Neuronal stem cell (in vitro differentiated cells): ENCODE results near the gene KPNA3.

ENCODE experiments used
- DNase-seq: peaks from one replicate; pipeline ENCODE4 v3.0.0-alpha.2; 2013; ENCODE audit warnings: low spot score
- H2AFZ ChIP-seq: one replicate; pipeline ENCODE4 v1.6.1; 2013; ENCODE audit warnings: mild to moderate bottlenecking, low read length, inconsistent platforms
- H2AK5ac ChIP-seq: 2 replicates; pipeline ENCODE4 v1.6.1; 2013; ENCODE audit warnings: low read depth, mild to moderate bottlenecking, inconsistent platforms, low read length, moderate library complexity, mixed read lengths
- H2BK120ac ChIP-seq: 2 replicates; pipeline ENCODE4 v1.6.1; 2013; ENCODE audit warnings: low read depth, mild to moderate bottlenecking, inconsistent platforms, low read length, moderate library complexity, mixed read lengths
- H2BK12ac ChIP-seq: one replicate; pipeline ENCODE4 v1.6.1; 2013; ENCODE audit warnings: low read length, inconsistent platforms
- H2BK15ac ChIP-seq: 2 replicates; pipeline ENCODE4 v1.6.1; 2013; ENCODE audit warnings: mild to moderate bottlenecking, low read length, inconsistent platforms, mixed read lengths
- H2BK5ac ChIP-seq: one replicate; pipeline ENCODE4 v1.6.1; 2013; ENCODE audit warnings: inconsistent platforms, mild to moderate bottlenecking, low read length, moderate library complexity
- H3K14ac ChIP-seq: one replicate; pipeline ENCODE4 v1.6.1; 2013; ENCODE audit warnings: low read length, inconsistent platforms
- H3K18ac ChIP-seq: 2 replicates; pipeline ENCODE4 v1.6.1; 2013; ENCODE audit warnings: low read length, inconsistent platforms
- H3K23ac ChIP-seq: 2 replicates; pipeline ENCODE4 v1.6.1; 2013; ENCODE audit warnings: low read depth, mild to moderate bottlenecking, mixed read lengths, low read length, inconsistent platforms; ENCODE audit not compliant: poor library complexity
- H3K27ac ChIP-seq: replicated peaks from 3 replicates; pipeline ENCODE4 v1.5.1; 2013; ENCODE audit warnings: low read length, inconsistent platforms
- H3K27me3 ChIP-seq, 3 experiments: 2 replicates each; pipeline ENCODE4 v1.6.1; 2013; ENCODE audit warnings: low read length in 3 of 3, mild to moderate bottlenecking in 2 of 3, inconsistent platforms in 1 of 3, low read depth in 1 of 3, mixed read lengths in 1 of 3, moderate library complexity in 1 of 3; ENCODE audit not compliant: control insufficient read depth in 3 of 3, insufficient read depth in 3 of 3
- H3K36me3 ChIP-seq, 2 donors: replicated peaks in 1 of 2; 2 replicates each; pipeline ENCODE4 v1.6.1; 2013; ENCODE audit warnings: low read length in 2 of 2; ENCODE audit not compliant: control insufficient read depth in 2 of 2, insufficient read depth in 2 of 2
- H3K4ac ChIP-seq: 2 replicates; pipeline ENCODE4 v1.6.1; 2013; ENCODE audit warnings: inconsistent platforms, mild to moderate bottlenecking, low read length, moderate library complexity
- H3K4me1 ChIP-seq, 2 donors: 1 replicate in 1 of 2; 2 replicates in 1 of 2; pipeline ENCODE4 v1.6.1; 2013; ENCODE audit warnings: low read length in 2 of 2, low read depth in 1 of 2; ENCODE audit not compliant: control insufficient read depth in 2 of 2, insufficient read depth in 1 of 2
- H3K4me2 ChIP-seq: one replicate; pipeline ENCODE4 v1.6.1; 2013; ENCODE audit warnings: mild to moderate bottlenecking, low read length, inconsistent platforms; ENCODE audit not compliant: insufficient read depth, poor library complexity, severe bottlenecking
- H3K4me3 ChIP-seq, 2 donors: 2 replicates each; pipeline ENCODE4 v1.5.1; 2013; ENCODE audit warnings: low read length in 2 of 2, mild to moderate bottlenecking in 2 of 2, inconsistent platforms in 1 of 2, moderate library complexity in 1 of 2
- H3K79me1 ChIP-seq: one replicate; pipeline ENCODE4 v1.6.1; 2013; ENCODE audit warnings: low read depth, mild to moderate bottlenecking, inconsistent platforms, low read length, moderate library complexity
- H3K9ac ChIP-seq: one replicate; pipeline ENCODE4 v1.6.1; 2013; ENCODE audit warnings: mild to moderate bottlenecking, low read depth, low read length, inconsistent platforms; ENCODE audit not compliant: poor library complexity
- H3K9me3 ChIP-seq, 2 donors: replicated peaks in 1 of 2; 2 replicates each; pipeline versions ENCODE3 to v1.6.1; 2013; ENCODE audit warnings: low read length in 2 of 2, mild to moderate bottlenecking in 2 of 2, inconsistent platforms in 1 of 2, low read depth in 1 of 2, mixed read lengths in 1 of 2, moderate library complexity in 1 of 2; ENCODE audit not compliant: control insufficient read depth in 2 of 2, insufficient read depth in 1 of 2
- H4K8ac ChIP-seq: one replicate; pipeline ENCODE4 v1.6.1; 2013; ENCODE audit warnings: low read depth, mild to moderate bottlenecking, inconsistent platforms, low read length, moderate library complexity
- H4K91ac ChIP-seq: one replicate; pipeline ENCODE4 v1.6.1; 2013; ENCODE audit warnings: low read length, low read depth, mild to moderate bottlenecking, inconsistent platforms; ENCODE audit not compliant: poor library complexity
- WGBS, 2 donors: extraction: QIAGEN DNeasy Blood & Tissue Kit; methylation state at CpG; one replicate each; pipeline ENCODE4 v1.1.7; 2013; ENCODE audit warnings: missing lambda C conversion rate in 2 of 2, mixed read lengths in 1 of 2; ENCODE audit not compliant: insufficient read length in 2 of 2, insufficient replicate concordance in 1 of 2; ENCODE audit errors: extremely low coverage in 2 of 2; 5-methylcytosine and 5-hydroxymethylcytosine counted together

Gene KPNA3

DNA sequence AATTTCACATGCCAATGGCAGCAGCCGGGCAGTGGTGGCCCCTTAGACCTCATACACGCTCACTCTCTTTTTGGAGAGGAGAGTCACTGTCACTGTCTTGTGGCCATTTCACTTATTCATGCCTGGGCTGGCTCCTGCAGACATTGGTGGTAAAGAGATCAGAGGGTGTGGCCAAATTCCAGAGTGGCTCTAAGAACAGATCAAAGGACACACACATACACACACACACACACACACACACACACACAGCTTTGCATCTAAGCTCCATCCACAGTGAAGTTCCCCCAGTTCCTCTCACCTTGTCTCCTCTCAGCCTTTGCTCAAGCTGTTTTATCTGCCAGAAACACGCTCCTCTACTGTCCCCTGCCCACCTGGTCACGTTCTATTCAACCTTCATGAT lies 46.5 kb upstream of the KPNA3 start:
- Histone ChIP-seq H2BK15ac (no peak overlapping the region), H3K14ac (no peak overlapping the region), H2AFZ (peak overlapping the region; percentile 6), H2BK5ac (no peak overlapping the region), H3K27me3 (no peaks in the 10 kb centered on the region), H3K18ac (no peak overlapping the region), H3K4me3 (no peak overlapping the region), H4K8ac (no peak overlapping the region), H2BK120ac (no peak overlapping the region), H3K4me2 (no peak overlapping the region), H4K91ac (no peak overlapping the region), H2BK12ac (no peak overlapping the region), H3K23ac (no peak overlapping the region), H3K4ac (no peak overlapping the region), H2AK5ac (no peak overlapping the region), H3K9ac (no peak overlapping the region), H3K9me3 (no peaks in the 10 kb centered on the region), H3K36me3 (no peaks in the 10 kb centered on the region), H3K4me1 (peaks cover 8 to 25% of the 10 kb centered on the region in 2 donors), H3K79me1 (no peaks in the 10 kb centered on the region), H3K27ac (no peak overlapping the region)
- DNase-seq, result no peak
- no CpG with 5 or more reads among the region's 4 CpGs for WGBS, 2 donors

DNA sequence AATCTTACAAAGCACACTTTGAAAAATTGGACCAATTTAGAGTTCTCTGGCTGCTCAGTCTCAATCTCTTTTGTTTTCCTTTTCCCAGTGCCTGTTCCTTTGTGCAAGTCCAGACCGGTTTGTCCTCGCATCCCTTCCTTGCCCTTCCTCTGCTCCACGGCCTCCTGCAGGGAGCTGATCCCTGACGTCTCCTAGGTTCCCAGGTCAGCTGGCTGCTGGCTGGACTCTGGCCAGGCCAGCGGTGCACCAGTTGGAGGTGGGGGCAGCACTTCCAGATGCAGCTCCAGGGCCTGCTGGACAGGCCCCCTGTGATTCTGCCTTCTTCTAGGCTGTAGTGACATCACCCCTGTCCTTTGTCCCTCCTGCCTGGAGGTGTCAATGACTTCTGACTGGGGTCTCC lies 44.0 kb upstream of the KPNA3 start:
- Histone ChIP-seq H2AK5ac (no peak overlapping the region), H3K27ac (no peak overlapping the region), H3K27me3 (no peaks in the 10 kb centered on the region), H2BK120ac (no peak overlapping the region), H3K36me3 (no peaks in the 10 kb centered on the region), H2BK12ac (no peak overlapping the region), H3K4me2 (no peak overlapping the region), H2AFZ (peak overlapping the region; percentile 92), H3K14ac (no peak overlapping the region), H3K4me3 (no peak overlapping the region), H3K9me3 (no peaks in the 10 kb centered on the region), H2BK15ac (no peak overlapping the region), H3K79me1 (no peaks in the 10 kb centered on the region), H3K4me1 (peaks cover 8 to 25% of the 10 kb centered on the region in 2 donors), H2BK5ac (no peak overlapping the region), H4K91ac (no peak overlapping the region), H3K9ac (no peak overlapping the region), H3K18ac (peak overlapping the region; percentile 67), H3K4ac (no peak overlapping the region), H4K8ac (no peak overlapping the region), H3K23ac (no peak overlapping the region)
- WGBS, 2 donors, result no CpG with 5 or more reads among the region's 5 CpGs
- peak; percentile 17 for DNase-seq

DNA sequence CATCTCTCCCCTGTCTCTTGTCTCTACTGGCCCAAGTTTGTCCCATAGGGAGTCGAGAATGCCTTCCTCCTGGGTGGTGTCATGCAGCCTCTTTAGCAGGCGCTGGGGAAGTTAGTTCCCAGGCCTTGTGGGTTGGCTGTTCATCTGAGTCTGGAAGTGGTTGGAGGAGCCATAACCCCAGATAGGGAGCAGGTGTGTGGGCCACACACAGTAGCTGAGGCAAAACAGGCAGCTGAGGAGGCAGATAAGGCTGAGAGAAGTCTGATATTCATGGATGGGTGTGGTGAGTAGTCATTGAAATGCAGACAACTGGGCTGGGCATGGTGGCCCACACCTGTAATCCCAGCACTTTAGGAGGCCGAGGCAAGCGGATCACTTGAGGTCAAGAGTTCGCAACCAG lies 40.9 kb upstream of the KPNA3 start:
- WGBS, 2 donors, result no CpG with 5 or more reads among the region's 5 CpGs
- peak overlapping the region; percentile 65 for H3K18ac ChIP-seq

DNA sequence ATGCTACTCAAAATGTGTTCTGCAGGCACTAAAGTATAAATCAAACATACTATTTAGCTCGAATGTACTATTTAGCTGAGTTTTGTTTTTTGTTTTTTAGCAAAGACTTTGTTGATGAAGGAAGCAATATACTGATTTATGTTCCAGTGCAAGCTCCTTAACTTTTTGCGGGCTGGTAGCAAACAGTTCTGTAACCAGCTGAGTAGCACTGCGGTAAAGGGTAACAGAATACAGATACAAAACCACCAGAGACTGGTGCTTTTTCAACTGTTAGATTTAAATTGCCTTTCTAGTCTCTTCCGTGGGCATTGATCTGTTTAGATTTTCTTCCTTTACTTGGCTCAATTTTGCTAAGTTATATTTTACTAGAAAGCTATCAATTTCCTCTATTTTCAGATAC lies 39.0 kb upstream of the KPNA3 start:
- DNase-seq, result no peak
- Histone ChIP-seq H2BK5ac (no peak overlapping the region), H4K8ac (no peak overlapping the region), H3K79me1 (no peaks in the 10 kb centered on the region), H2AK5ac (no peak overlapping the region), H2BK15ac (no peak overlapping the region), H3K4me3 (no peak overlapping the region), H3K14ac (no peak overlapping the region), H3K9ac (no peak overlapping the region), H2AFZ (no peak overlapping the region), H3K4me2 (no peak overlapping the region), H3K36me3 (no peaks in the 10 kb centered on the region), H3K4ac (no peak overlapping the region), H3K18ac (no peak overlapping the region), H2BK120ac (no peak overlapping the region), H2BK12ac (no peak overlapping the region), H3K23ac (no peak overlapping the region), H3K9me3 (peaks cover 4 to 7% of the 10 kb centered on the region in 2 donors), H3K4me1 (peaks cover 2 to 5% of the 10 kb centered on the region in 2 donors), H3K27me3 (no peaks in the 10 kb centered on the region), H3K27ac (no peak overlapping the region), H4K91ac (no peak overlapping the region)
- WGBS, 2 donors, result no CpG with 5 or more reads among the region's 4 CpGs

More for the DNA sequence above, 40.9 kb upstream of the KPNA3 start:
- no peak overlapping the region for H2BK12ac ChIP-seq
- no peak for DNase-seq
- H2BK15ac ChIP-seq, result no peak overlapping the region
- H3K4ac ChIP-seq, result no peak overlapping the region
- H3K9me3 ChIP-seq, result peaks cover 4 to 7% of the 10 kb centered on the region in 2 donors
- no peak overlapping the region for H4K8ac ChIP-seq
- peaks cover 8 to 16% of the 10 kb centered on the region in 2 donors for H3K4me1 ChIP-seq
- H3K4me3 ChIP-seq, result no peak overlapping the region
- no peak overlapping the region for H2BK5ac ChIP-seq
- H3K27ac ChIP-seq, result no peak overlapping the region
- H4K91ac ChIP-seq, result no peak overlapping the region
- H3K79me1 ChIP-seq, result no peaks in the 10 kb centered on the region
- no peak overlapping the region for H3K9ac ChIP-seq
- H3K4me2 ChIP-seq, result no peak overlapping the region
- H2AFZ ChIP-seq, result no peak overlapping the region
- H3K36me3 ChIP-seq, result no peaks in the 10 kb centered on the region
- H3K27me3 ChIP-seq, result no peaks in the 10 kb centered on the region
- no peak overlapping the region for H2BK120ac ChIP-seq
- H3K14ac ChIP-seq, result no peak overlapping the region
- H3K23ac ChIP-seq, result no peak overlapping the region
- H2AK5ac ChIP-seq, result no peak overlapping the region
